Kidney tubule cell (primary cell): ENCODE data around the gene KIF14.
"Not testable (repeated sequence)": the region's sequence is repeated elsewhere in the genome, so short reads cannot be mapped to it uniquely, and the experiment has no call there.

Experiments
- DNase-seq: peaks from one replicate; pipeline ENCODE4 v3.0.0-alpha.2; 2018; ENCODE audit warnings: low spot score

The KIF14 gene

DNA sequence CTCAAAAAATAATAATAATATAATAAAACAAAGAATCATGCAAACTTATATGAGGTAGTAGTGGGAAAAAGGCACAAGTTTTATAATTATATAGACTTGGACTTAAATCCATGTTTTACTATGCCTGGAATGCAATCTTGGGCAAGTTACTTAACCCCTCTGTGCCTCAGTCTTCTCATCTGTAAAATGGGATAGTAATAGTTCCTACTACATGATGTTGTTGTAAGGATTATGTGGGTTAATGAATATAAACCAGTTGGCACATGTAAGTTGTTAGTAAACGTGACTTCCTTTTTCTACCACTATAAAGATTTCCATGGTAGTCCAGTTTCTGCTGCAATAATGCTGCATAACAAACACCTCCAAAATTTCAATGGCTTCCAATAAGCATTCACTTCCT is 10.8 kb upstream of the KIF14 start:
- DNase-seq = no peak

DNA sequence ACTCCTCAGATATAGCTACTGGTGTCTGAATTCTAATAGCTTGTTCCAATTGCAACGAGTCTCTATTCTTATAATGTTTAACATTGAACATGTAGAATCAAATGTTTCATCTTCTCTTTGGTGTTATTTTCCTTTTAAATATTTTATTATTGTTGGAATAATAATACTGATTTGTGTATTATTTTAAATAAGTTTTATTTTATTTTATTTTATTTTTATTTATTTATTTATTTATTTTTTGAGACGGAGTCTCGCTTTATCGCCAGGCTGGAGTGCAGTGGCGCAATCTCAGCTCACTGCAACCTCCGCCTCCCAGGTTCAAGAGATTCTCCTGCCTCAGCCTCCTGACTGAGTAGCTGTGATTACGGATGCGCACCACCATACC is 10.0 kb upstream of the KIF14 start:
- not testable (repeated sequence) for DNase-seq

DNA sequence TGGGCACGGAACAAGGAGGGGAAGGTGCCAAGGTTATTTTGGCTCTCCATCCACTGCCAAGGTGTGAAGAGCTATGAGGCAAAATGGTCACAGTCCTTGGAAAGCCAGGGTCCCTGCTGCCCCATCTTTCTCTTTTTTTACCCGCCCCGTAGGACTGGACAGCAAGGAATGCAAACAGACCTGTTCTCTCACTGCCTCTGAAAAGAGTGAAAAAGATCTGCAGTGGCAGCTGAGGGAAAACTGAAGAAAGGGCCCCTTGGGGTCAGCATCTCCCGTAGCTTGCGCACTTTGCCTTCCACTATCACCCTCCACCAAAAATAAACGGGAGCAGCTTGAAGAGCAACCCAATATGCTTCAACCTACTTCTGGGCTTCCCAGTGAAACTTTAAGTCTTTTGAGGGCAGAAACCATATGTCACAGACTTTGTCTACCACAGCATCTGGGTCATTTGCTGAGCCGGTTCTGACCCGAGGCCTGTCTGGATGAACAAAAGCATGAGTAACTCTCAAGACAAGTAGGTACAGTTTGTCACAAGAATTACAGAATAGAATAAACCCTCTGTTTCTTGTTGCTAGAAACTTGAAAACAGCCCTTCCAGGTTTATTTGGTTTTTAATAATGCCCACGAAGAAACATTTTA is 9.4 kb upstream of the KIF14 start:
- DNase-seq = no peak

DNA sequence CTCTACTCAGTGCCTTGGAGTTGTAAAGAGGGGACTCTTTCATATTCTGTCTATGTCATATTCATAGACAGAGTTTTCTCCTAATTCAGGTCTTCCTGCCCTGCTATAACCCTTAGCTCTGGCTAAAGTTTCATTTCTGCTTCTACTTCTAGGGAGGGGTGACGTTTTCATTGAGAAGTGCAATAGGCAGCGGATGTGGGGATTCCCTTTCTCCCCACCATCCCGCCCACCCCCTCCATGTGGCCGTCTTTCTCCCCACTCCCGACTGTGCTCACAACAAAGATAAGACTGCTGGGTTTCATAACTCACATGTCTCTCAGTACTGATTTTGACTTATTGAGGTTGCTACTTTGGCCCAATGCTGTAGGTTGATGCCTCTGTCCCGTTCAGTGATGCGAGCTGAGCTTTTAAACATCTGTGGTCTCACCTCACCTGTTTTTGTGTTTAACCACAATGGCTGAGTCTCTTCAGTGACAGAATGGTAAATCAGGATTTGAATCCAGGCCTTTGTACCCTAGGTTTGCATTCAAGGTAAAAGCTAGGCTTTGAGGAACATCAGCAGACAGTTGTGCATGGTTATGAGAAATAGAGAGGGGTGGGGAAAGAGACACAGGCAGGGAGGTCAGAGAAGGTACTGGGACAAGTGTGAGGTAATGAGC is 7.8 kb upstream of the KIF14 start:
- no peak for DNase-seq

DNA sequence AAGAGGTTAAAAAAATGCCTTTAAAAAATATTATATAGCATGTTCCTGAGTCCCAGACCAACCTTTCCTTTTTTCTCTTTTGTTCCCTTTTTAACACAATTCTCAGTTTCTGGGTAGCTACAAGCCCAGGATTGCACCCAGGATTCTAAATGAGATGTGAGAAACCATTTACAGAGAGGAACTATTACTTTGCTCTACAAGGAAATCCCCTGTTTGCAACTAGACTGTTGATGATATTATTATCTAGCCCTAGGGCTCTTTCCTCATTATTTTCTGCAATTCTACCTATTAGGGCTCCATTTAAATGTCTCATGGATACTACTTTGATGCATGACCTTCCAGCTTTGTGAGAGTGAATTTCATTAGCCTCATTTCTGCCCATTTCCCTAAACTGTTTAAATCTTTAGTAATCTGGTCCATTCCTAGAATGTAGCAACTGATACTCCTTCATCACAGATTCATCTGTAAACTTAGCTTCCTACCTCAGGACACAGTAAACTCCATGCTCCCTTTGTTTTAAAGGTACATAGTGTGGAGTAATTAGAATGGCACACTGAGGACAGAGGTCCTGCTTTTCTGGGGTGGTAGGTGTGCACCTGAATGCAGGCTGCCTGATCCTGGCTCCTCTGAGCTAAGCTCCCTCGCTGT is 7.1 kb upstream of the KIF14 start:
- no peak for DNase-seq

DNA sequence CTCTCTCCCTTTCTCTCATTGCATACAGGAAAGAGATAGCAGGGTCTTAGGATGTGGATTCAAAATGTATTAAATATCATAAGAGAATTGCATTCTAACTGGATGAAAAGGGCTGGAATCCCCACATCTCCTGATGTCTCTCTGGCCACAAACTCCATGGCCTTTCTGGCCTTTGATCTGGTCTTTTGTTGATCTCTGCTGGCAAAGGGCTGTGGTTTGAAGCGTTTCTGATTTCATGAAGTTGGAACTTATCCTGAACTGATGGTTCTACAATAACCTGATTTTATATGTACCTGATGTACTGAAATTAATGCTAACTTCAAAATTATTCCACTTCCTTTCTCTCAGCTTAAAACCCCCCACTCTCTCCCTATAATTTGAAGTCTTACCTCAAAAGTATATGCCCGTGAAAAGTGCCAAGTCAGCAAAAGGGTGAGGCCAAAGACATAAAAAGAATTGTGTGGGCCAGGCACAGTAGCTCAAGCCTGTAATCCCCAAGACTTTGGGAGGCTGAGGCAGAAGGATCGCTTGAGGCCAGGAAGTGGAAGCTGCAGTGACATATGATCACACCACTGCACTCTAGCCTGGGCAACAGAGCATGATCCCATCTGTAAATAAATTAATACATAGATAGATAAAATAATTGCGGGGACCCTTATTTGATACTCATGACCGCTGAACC is 6.4 kb upstream of the KIF14 start:
- no peak for DNase-seq

DNA sequence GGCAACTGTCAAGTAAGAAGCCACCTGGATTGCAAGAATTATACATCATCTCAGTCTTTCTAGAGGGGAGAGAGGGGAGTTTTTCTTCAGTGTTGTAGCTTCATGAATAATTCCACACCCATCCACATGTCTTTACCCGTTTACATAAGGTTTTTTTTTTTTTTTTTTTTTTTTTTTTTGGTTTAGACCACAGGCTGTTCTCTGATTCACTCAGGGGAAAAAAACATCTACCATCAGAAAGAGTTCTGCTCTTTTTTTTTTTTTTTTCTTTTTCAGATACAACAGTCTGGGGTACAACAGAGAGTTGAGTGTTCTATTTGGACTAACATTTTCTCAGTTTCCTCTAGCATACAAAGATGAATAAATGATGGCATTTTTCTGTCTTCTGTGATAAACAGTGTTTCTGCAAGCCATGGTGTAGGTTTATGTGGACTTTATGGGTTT is 4.9 kb upstream of the KIF14 start:
- DNase-seq = no peak

DNA sequence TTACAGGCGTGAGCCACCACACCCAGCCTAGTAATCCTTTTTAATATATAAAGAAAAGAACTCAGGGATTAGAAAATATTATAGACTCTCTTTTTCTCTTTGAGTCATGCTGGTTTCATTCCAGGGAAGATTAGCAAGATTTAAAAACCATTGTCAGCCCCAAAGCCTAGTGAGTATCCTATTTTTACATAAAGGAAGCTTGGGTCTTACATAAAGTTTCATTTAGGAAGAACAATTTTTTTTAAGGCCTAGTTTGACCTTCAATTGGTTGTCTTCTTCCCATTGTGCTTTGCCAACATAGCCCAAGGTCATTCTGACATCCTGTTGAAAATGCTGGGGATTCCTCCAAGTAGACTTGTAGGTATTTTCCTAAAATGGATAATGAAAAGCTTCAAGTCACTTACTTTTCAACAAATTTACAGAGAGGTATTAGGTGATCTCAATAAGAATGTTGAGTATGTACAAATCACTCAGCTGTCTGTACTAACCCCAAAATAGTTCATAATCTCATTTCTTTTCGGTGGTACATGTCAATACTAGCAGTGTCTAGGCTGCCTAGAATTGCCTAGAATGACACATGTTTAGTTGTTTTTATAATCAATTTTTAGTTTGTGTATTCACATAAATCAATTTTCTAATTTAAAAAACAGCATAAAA is 4.3 kb upstream of the KIF14 start:
- DNase-seq = no peak

DNA sequence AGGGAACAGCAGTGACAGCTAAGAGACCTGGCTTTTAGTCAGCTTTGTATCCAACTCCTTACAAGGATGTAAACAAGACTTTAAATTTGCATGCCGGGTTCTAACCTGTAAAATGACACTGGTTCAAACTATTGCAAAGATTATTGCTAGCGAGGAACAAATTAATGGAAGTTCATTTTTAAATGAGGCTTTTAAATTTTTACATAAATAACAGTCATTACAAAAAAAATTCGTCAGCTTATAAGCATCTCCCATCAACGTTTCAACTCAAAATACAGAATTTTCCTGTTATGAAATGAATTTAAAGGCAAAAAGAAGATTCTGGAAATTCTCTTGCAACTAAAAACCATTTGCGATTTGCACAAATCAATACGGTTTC is 668 bp downstream of the KIF14 start:
- no peak for DNase-seq

DNA sequence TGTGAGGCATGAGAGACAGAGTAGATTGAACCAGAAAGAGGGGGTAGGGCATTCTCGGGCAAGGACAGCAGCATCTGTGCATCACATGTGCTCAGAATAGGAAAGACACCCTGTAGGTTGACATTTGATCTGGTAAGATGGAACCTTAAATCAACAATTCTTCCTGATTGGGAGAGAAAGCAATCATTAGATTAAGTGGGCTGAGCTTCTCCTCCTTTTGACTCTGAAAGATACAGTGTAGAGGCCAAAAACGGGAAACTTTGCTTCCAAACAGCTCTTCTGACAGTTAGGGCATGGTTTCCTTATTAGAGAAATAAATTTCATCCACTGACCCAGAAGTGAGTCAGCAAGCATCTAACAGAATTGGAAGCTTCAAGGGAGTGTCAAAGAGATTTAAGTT is 9.7 kb downstream of the KIF14 start:
- DNase-seq = no peak

DNA sequence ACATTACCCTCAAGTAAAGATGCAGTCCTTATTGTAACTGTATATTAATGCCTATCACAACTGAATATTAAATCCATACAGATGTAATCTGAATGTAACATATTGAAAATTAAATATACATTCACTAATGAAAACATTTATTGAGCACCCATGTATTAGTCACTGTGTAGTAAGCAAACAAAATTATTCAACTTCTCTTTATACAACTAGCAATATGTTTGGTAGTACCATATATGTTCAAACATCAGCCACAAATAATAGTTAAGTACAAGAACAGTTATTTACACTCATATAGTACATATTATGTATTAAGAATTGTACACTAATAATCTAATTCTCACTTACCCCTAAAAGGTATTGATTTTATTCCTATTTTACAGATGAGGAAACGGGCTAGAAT is 17.9 kb downstream of the KIF14 start:
- no peak for DNase-seq

DNA sequence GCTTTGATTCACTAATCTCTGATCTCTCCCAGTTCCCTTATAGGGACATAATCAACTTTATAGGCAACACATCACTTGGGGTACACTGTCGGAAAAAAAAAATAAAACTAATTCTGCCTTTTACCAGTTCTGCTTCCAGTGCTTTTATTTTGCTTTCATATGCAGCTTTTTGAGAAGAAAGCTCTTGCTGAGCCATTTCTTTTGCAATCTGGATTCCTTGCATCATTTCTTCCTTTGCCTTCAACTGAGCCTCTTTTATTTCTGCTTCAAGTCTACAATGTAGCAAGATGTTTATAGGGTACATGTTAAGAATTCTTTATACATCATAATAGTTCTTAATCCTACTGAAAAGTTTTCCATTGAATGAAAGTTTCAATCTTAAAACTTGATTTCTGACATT is 30.6 kb downstream of the KIF14 start:
- no peak for DNase-seq

DNA sequence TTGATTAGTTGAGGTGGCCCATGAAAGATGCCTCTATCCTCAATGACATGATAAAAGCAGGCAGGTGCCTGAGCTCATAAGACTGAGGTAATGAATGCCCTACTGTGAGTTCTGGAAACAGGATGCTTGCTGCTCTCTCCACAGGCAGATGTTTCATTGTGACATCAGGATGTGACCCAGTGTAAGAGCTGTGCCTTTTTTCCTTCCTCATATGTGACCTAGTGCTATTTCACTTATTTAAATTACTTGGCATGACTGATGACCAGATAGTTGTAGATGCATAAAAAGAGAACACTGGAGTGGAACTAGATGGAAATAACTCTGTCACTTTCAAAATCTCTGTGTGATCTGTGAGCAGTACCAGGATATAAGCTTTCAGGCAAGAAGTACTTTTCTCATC is 31.9 kb downstream of the KIF14 start:
- DNase-seq = peak; percentile 12

DNA sequence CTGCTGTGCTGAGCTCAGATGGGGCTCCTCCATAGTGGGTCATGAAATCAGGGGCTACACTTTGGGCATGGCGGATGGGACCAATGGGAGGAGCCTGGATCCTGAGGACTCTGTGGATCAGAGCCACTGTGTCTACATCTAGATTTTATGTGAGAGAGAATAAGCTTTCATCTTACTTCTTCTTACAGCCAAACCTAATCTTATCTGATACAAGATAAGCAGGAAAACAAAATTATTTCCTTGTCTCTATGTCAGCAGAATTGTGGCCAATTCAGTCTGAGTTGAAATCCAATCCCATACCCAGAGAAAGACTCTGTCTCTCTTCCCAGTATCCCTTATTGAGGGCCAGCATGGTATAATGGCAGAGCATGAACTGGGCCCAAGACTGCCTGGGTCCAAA is 56.2 kb downstream of the KIF14 start:
- DNase-seq = no peak

DNA sequence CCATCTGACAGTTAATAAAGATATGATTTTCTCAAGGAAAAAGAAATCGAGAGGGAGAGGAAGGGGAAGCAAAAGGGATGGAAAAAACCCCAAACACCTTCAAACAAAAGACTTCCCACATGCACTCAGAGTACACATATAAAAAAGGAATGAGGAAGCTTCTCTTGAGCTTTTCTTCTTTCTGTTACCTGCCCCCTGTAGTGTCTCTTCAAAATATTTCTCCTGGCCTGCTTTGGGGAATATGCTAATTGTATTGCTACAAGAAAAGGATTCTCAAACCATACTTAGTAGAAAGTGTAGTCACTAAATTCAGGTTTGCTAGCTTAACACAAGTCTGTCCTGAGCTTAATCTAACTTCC is 58.7 kb downstream of the KIF14 start:
- peak; percentile 36 for DNase-seq

DNA sequence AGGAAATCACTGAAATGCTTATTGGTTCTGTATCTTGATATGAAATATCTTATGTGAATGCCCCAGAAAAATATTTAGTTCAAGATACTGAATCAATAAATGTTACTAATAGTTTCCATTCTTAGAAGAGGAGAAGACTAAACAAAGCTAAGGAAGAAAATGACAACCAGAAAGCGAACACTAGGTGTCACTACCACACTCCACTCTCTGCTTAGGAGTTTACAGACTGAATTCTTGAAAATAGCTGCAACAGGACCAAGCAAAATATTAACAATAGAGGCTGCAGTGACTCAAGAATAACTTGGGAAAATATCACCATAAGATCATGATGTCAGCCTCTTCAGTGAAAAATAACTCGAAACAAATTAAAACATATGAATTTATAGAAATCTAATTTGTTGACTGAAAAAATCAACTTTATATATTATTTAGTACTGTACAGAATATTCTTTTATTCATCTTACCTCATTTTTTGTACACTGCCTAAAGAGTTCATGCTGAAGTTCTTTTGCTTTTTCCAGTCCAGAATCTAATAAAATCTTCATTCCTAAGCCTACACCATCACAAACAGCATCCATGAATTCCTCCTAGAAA is 61.6 kb downstream of the KIF14 start:
- DNase-seq = peak; percentile 70

DNA sequence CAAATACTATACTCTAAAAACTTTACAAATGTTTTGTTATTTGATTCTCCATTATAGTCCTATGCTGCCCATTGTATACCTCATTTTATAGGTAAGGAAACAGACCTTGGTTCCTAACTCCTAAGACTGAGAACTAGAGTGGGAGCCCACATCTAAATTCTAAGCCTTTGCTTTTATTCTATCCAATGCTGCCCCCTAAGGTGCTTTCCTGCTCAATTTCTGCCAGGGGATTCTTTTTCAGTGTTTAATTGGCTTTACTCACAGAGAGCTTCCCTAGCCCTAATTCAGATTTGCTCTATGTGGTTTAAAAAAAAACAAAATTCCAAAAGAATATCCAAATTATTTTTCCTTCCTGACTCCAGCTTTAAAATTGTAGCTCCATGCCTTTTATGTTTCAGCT is 64.5 kb downstream of the KIF14 start:
- no peak for DNase-seq

DNA sequence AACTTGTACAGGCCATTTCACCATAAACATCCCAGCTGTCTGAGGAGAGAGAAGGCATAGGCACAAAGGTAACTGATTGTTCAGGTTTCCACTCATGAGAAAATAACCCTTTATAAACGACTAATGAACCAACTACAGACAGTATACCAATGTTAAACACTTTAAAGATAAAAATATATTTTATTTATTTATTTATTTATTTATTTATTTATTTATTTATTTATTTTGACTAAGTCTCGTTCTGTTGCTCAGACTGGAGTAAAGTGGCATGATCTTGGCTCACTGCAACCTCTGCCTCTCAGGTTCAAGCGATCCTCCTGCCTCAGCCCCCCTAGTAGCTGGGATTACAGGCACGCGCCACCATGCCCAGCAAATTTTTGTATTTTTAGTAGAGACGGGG is 67.8 kb downstream of the KIF14 start:
- not testable (repeated sequence) for DNase-seq

DNA sequence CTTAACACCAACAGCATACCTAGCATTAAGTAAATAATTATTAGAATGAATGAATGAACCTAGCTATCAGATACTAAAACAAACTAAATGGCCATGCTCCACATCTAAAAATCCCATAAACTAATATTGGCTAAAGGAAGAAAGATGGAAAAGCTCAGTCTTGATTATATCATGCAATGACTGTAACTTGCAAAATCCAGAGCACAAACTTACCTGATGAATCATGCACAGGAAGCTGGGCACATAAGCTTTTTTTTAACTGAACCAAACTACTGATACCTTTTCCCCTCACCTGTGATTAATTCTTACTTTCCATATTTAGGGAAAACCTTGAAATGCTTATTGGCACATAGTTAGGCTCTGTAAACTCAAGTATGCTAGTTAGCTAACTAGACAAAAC is 70.2 kb downstream of the KIF14 start:
- DNase-seq = peak; percentile 68

DNA sequence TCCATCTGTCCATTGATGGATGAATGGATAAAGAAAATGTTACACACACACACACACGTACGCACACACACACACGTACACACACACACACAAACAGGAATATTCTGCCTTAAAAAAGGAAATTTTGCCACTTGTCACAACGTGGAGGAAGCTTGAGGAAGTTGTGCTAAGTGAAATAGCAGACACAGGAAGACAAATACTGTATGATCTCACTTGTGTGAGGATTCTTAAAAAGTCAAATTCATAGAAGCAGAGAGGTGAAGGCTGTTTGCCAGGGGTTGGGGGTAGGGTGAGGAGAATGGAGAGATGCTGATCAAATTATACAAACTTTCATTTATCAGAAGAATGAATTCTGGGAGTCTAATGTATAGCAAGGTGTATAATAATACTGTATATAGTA is 73.2 kb downstream of the KIF14 start:
- DNase-seq = no peak

DNA sequence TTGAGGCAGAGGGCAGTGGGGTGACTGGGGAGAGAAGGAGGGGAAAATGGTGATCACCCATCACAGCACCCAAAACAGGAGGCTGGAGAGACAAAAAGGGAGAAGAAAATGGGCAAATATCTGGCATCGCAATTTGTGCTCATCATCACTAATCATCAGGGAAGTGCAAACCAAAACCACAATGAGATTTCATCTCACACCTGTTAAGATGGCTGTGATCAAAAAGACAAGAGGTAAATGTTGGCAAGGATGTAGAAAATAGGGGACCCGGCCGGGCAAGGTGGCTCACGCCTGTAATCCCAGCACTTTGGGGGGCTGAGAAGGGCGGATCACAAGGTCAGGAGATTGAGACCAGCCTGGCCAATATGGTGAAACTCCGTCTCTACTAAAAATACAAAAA is 74.0 kb downstream of the KIF14 start:
- no peak for DNase-seq

DNA sequence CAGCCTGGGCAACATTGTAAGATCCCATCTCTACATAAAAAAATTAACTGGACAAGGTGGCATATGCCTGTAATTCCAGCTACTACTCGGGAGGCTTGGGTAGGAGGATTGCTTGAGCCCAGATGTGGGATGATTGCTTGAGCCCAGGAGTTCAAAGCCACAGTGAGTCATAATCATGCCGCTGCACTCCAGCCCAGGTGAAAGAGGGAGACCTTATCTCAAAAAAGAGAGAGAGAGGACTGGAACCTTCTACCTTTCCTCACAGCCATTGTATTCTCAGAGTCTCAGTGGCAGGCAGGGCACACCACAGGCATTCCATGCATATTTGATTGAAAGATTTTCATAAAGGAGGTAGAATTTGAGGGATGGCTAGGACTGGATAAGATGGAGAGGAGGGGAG is 78.4 kb downstream of the KIF14 start:
- peak; percentile 10 for DNase-seq
